Raji (cell line): ENCODE results near the gene IFNL2.

Source experiments
- POLR2A ChIP-seq: IDR thresholded peaks from 2 replicates; pipeline ENCODE4 v1.6.1; 2011; ENCODE audit warnings: low read depth, low read length, control low read depth; ENCODE audit not compliant: insufficient read depth

Gene IFNL2

GRCh38 chr19:39276740-39277139, 8.5 kb downstream of the IFNL2 start:
- TF ChIP-seq POLR2A = no peak

GRCh38 chr19:39277598-39277997, 9.4 kb downstream of the IFNL2 start:
- TF ChIP-seq POLR2A = no peak

- no peak for TF ChIP-seq POLR2A
These were observed 13.8 kb downstream of the IFNL2 start for GRCh38 chr19:39282021-39282420.

GRCh38 chr19:39284032-39284431, 15.8 kb downstream of the IFNL2 start:
- TF ChIP-seq POLR2A = no peak

- no peak for TF ChIP-seq POLR2A
These were observed 25.2 kb downstream of the IFNL2 start for GRCh38 chr19:39293394-39293793.

GRCh38 chr19:39296055-39296645, 28.0 kb downstream of the IFNL2 start, which contains the start of gene IFNL1:
Gene IFNL1, plus strand, starts transcription at chr19:39296407. Its CDS starts 15 bp downstream, at chr19:39296422.
- no peak for TF ChIP-seq POLR2A

- no peak for TF ChIP-seq POLR2A
These were observed 28.7 kb downstream of the IFNL2 start for GRCh38 chr19:39296906-39297305.

GRCh38 chr19:39297931-39298634, 29.9 kb downstream of the IFNL2 start:
- TF ChIP-seq POLR2A = no peak

- no peak for TF ChIP-seq POLR2A
These were observed 31.2 kb downstream of the IFNL2 start for GRCh38 chr19:39299404-39299803.

GRCh38 chr19:39299832-39300231, 31.6 kb downstream of the IFNL2 start:
- TF ChIP-seq POLR2A = no peak

GRCh38 chr19:39301021-39301420, 32.8 kb downstream of the IFNL2 start:
- TF ChIP-seq POLR2A = no peak

- no peak for TF ChIP-seq POLR2A
These were observed 33.4 kb downstream of the IFNL2 start for GRCh38 chr19:39301562-39301961.

- no peak for TF ChIP-seq POLR2A
These were observed 35.4 kb downstream of the IFNL2 start for GRCh38 chr19:39303373-39304184.

GRCh38 chr19:39304185-39304513, 36.0 kb downstream of the IFNL2 start:
- TF ChIP-seq POLR2A = no peak

GRCh38 chr19:39304701-39305571, 36.7 kb downstream of the IFNL2 start:
- TF ChIP-seq POLR2A = no peak
